HCT116 (cell line): ENCODE results near the gene CELF3.

Experiments used
- ATF3 ChIP-seq: IDR thresholded peaks from 2 replicates; pipeline ENCODE4 v1.6.1; 2012
- CBX3 ChIP-seq: IDR thresholded peaks from 2 replicates; pipeline ENCODE4 v1.6.1; 2012; ENCODE audit warnings: low read depth
- CEBPB ChIP-seq: IDR thresholded peaks from 2 replicates; pipeline ENCODE4 v1.6.1; 2012; ENCODE audit warnings: low read depth
- CTCF ChIP-seq, 3 experiments: fragments of 200-600 bp in 1 of 3; sonication (generic) in 1 of 3; IDR thresholded peaks in 2 of 3; conservative IDR thresholded peaks in 1 of 3; 2 replicates each; pipeline ENCODE4 v1.5.1; 2012 to 2017; ENCODE audit warnings: low read depth in 2 of 3, low read length in 2 of 3, antibody characterized with exemption in 1 of 3, borderline replicate concordance in 1 of 3, control low read depth in 1 of 3, mild to moderate bottlenecking in 1 of 3, mixed read lengths in 1 of 3, mixed run types in 1 of 3, moderate library complexity in 1 of 3; ENCODE audit not compliant: insufficient read depth in 1 of 3
- EGR1 ChIP-seq: IDR thresholded peaks from 2 replicates; pipeline ENCODE4 v1.6.1; 2012; ENCODE audit warnings: low read depth
- EZH2phosphoT487 ChIP-seq: fragments of 200-600 bp; IDR thresholded peaks from 2 replicates; pipeline ENCODE4 v1.6.1; 2018; ENCODE audit warnings: antibody characterized with exemption, borderline replicate concordance
- FOSL1 ChIP-seq: IDR thresholded peaks from 2 replicates; pipeline ENCODE4 v1.6.1; 2012; ENCODE audit warnings: low read depth
- JUND ChIP-seq: IDR thresholded peaks from 2 replicates; pipeline ENCODE4 v1.6.1; 2012
- POLR2A ChIP-seq: IDR thresholded peaks from 2 replicates; pipeline ENCODE4 v1.7.0; 2011; ENCODE audit warnings: borderline replicate concordance; ENCODE audit not compliant: insufficient read depth, insufficient read length; ENCODE audit errors: extremely low read depth
- POLR2AphosphoS5 ChIP-seq: IDR thresholded peaks from 2 replicates; pipeline ENCODE4 v1.6.1; 2011; ENCODE audit warnings: mild to moderate bottlenecking, low read depth, low read length, moderate library complexity
- RAD21 ChIP-seq: IDR thresholded peaks from 2 replicates; pipeline ENCODE4 v1.6.1; 2012; ENCODE audit warnings: low read depth, mild to moderate bottlenecking
- SIN3A ChIP-seq: IDR thresholded peaks from 2 replicates; pipeline ENCODE4 v1.6.1; 2012; ENCODE audit warnings: low read depth
- SRF ChIP-seq: IDR thresholded peaks from 2 replicates; pipeline ENCODE4 v1.6.1; 2012; ENCODE audit warnings: low read depth
- YY1 ChIP-seq: IDR thresholded peaks from 2 replicates; pipeline ENCODE4 v1.6.1; 2011; ENCODE audit warnings: low read length, low read depth, moderate library complexity, mild to moderate bottlenecking; ENCODE audit not compliant: insufficient replicate concordance; ENCODE audit errors: extremely low read depth

DNA sequence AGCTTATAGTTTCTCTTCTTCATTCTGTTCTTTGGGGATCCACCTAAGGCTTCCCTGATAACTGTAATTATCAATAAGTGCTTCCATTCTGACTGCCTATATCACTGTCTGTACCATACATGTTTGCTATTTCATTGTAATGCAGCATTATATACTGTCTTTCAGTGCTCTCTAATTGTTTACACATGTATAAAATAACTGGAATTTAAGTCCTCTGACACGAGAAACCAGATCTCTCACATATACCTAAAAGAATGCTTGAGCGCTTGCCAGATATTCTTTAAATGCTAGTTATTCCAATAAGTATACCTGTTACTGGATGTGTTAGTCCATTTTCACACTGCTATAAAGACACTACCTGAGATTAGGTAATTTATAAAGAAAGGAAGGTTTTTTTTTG is 34.7 kb downstream of the CELF3 start:
- TF ChIP-seq CTCF (IDR thresholded peaks at IDR 0.05 in 2 of 3, conservative IDR thresholded peaks at IDR 0.05 in 1 of 3; ENCODE audit: borderline replicate concordance in 1 of 3, insufficient read depth in 1 of 3, low read depth in 2 of 3, low read length in 2 of 3) (no peak), EZH2phosphoT487 (no peak), POLR2AphosphoS5 (no peak), RAD21 (no peak), CBX3 (no peak), POLR2A (no peak), JUND (no peak), ATF3 (no peak), EGR1 (no peak), CEBPB (no peak), SRF (no peak), YY1 (no peak), SIN3A (no peak), FOSL1 (no peak)
